HepG2 (cell line): ENCODE measurements around the gene SH3D19. TPM values are rescaled to one million over a fixed set of nuclear protein-coding genes. Genes with fewer than 3 reads are reported as not detected.

Experiments
- ATAC-seq: fragments of 200-7000 bp; cut with Tn5 transposase; 3 replicates; pipeline ENCODE4 v1.9.1; 2020; ENCODE audit warnings: mild to moderate bottlenecking, moderate library complexity
- BruUV-seq: library from RNA; stranded (reverse); fragments of 400-500 nt; replicated peaks from 2 replicates; lab custom pipeline; 2021; lab: Mats Ljungman, UMichigan
- CTCF ChIA-PET: fragments of 300-600 bp; formaldehyde crosslinking; extraction: SDS; loops from one replicate; lab custom pipeline; 2021; ENCODE audit warnings: low total read pairs, inconsistent platforms, low intra/inter-chr PET ratio; lab: Yijun Ruan, JAX
- POLR2A ChIA-PET: fragments of 350-600 bp; sonication (Branson Sonifier 250); formaldehyde crosslinking; loops from one replicate; lab custom pipeline; 2020; ENCODE audit warnings: antibody characterized with exemption, inconsistent platforms; lab: Yijun Ruan, JAX
- DNase-seq: peaks from one replicate; pipeline ENCODE4 v3.0.0-alpha.2; 2015; ENCODE audit warnings: low spot score
- FAIRE-seq: peaks from 3 replicates; lab custom pipeline; 2011; peaks lifted over from hg19 to GRCh38; lab: Jason Lieb, UNC
- H2AFZ ChIP-seq: one replicate; pipeline ENCODE4 v1.6.1; 2011; ENCODE audit warnings: low read length, inconsistent platforms
- H3K27ac ChIP-seq: fragments of 300-600 bp; 3 replicates; pipeline ENCODE4 v1.8.0; 2011; ENCODE audit warnings: mixed run types, mild to moderate bottlenecking, mixed read lengths, low read length, inconsistent platforms; ENCODE audit not compliant: insufficient read depth; ENCODE audit errors: extremely low read length
- H3K27me3 ChIP-seq, 2 experiments: fragments of 200-600 bp in 1 of 2; 2 replicates in 1 of 2; 3 replicates in 1 of 2; pipeline versions ENCODE4 v1.6.0 to v1.8.0; 2011; ENCODE audit warnings: low read length in 2 of 2, mild to moderate bottlenecking in 2 of 2, moderate library complexity in 2 of 2, inconsistent platforms in 1 of 2; ENCODE audit not compliant: insufficient read depth in 2 of 2, control insufficient read depth in 1 of 2
- H3K36me3 ChIP-seq, 2 experiments: fragments of 200-600 bp in 1 of 2; replicated peaks in 1 of 2; 2 replicates in 1 of 2; 3 replicates in 1 of 2; pipeline versions ENCODE4 v1.5.1 to v1.8.0; 2011; ENCODE audit warnings: low read length in 2 of 2, inconsistent platforms in 1 of 2; ENCODE audit not compliant: insufficient read depth in 2 of 2, control insufficient read depth in 1 of 2
- H3K4me1 ChIP-seq: 2 replicates; pipeline ENCODE4 v1.5.1; 2012; ENCODE audit warnings: low read length, inconsistent platforms; ENCODE audit not compliant: insufficient read depth
- H3K4me2 ChIP-seq: 2 replicates; pipeline ENCODE4 v1.6.0; 2011; ENCODE audit warnings: low read depth, low read length, inconsistent platforms
- H3K4me3 ChIP-seq, 3 experiments: fragments of 200-600 bp in 1 of 3; sonication (generic), shearing (Covaris generic) in 1 of 3; replicated peaks in 1 of 3; 2 replicates each; pipeline ENCODE4 v1.5.1; 2011 to 2016; ENCODE audit warnings: low read length in 3 of 3, inconsistent platforms in 2 of 3, low read depth in 2 of 3, mild to moderate bottlenecking in 2 of 3, control low read depth in 1 of 3, mixed read lengths in 1 of 3; ENCODE audit not compliant: insufficient read depth in 1 of 3
- H3K79me2 ChIP-seq: one replicate; pipeline ENCODE4 v1.6.1; 2011; ENCODE audit warnings: low read length, inconsistent platforms; ENCODE audit not compliant: insufficient read depth
- H3K9ac ChIP-seq: 2 replicates; pipeline ENCODE4 v1.6.0; 2011; ENCODE audit warnings: mild to moderate bottlenecking, low read depth, low read length, inconsistent platforms; ENCODE audit not compliant: insufficient read depth
- H3K9me3 ChIP-seq: 2 replicates; pipeline ENCODE4 v1.5.1; 2012; ENCODE audit warnings: mild to moderate bottlenecking, low read length
- H4K20me1 ChIP-seq: 2 replicates; pipeline ENCODE4 v1.6.0; 2011; ENCODE audit warnings: inconsistent platforms, mild to moderate bottlenecking, low read length, moderate library complexity; ENCODE audit not compliant: insufficient read depth
- HNF4A ChIP-seq: sonication (generic); formaldehyde crosslinking; IDR thresholded peaks from 2 replicates; pipeline ENCODE4 v1.4.0; 2020; ENCODE audit warnings: missing genetic modification reagents
- MIER3 ChIP-seq: IDR thresholded peaks from 2 replicates; pipeline ENCODE4 v1.6.1; 2016; ENCODE audit warnings: missing compliant biosample characterization, borderline replicate concordance
- MTA3 ChIP-seq: sonication (generic); formaldehyde crosslinking; IDR thresholded peaks from 2 replicates; pipeline ENCODE4 v1.4.0; 2020; ENCODE audit warnings: missing genetic modification reagents
- NPAS2 ChIP-seq: sonication (generic); formaldehyde crosslinking; IDR thresholded peaks from 2 replicates; pipeline ENCODE4 v1.8.0; 2022; ENCODE audit warnings: mild to moderate bottlenecking, missing genetic modification reagents, borderline replicate concordance
- RBM22 ChIP-seq: fragments of 200-400 bp; formaldehyde crosslinking; optimal IDR thresholded peaks from 2 replicates; pipeline ENCODE3; 2017; ENCODE audit warnings: mild to moderate bottlenecking, low read length, moderate library complexity
- WGBS: methylation state at CpG from one replicate; pipeline ENCODE4 v1.1.6; 2017; ENCODE audit warnings: low lambda C conversion rate; 5-methylcytosine and 5-hydroxymethylcytosine counted together
- in situ Hi-C: cut with HindIII; loops from 2 replicates; pipeline ENCODE4 v1.10.0; 2017; ENCODE audit warnings: low pct_unique_long_range_greater_than_20kb; ENCODE audit not compliant: extremely low pct_ligation_motif_present
- intact Hi-C: fragments of 100-400 bp; cut with micrococcal nuclease; formaldehyde crosslinking; loops from one replicate; pipeline ENCODE4 v1.10.0; 2022; ENCODE audit not compliant: unreplicated experiment
- polyA plus RNA-seq, 8 experiments: library from polyadenylated mRNA; depleted of rRNA in 3 of 8; stranded (reverse) in 7 of 8; unstranded in 1 of 8; fragments of >200 nt; fragmentation: Illumina TruSeq in 4 of 8; extraction: Trizol in 4 of 8; gene quantifications; 2 replicates each; pipeline versions ENCODE4 v1.2.1 to v1.2.3, GENCODE V29; 2011 to 2016; ENCODE audit warnings: low read depth in 4 of 8, missing spikeins in 1 of 8, mixed read lengths in 1 of 8; ENCODE audit not compliant: insufficient read depth in 1 of 8
- total RNA-seq, 5 experiments: library from RNA; depleted of rRNA; stranded (reverse); fragments of >200 nt; fragmentation: Illumina TruSeq; extraction: Trizol; gene quantifications; 2 replicates each; pipeline ENCODE4 v1.2.3, GENCODE V29; 2016; ENCODE audit warnings: low read depth in 1 of 5
- TF ChIP-seq, protein P1 (sequence below): sonication (generic); IDR thresholded peaks from 2 replicates; pipeline ENCODE4 v1.6.1; 2016; ENCODE audit warnings: low read depth, borderline replicate concordance

Gene SH3D19
- total and polyA plus RNA-seq, 2 of the 13 experiments (the other 11 are each of a cell fraction or from before 2014, with no cell fraction given): 31.2 to 38.0 TPM

DNA sequence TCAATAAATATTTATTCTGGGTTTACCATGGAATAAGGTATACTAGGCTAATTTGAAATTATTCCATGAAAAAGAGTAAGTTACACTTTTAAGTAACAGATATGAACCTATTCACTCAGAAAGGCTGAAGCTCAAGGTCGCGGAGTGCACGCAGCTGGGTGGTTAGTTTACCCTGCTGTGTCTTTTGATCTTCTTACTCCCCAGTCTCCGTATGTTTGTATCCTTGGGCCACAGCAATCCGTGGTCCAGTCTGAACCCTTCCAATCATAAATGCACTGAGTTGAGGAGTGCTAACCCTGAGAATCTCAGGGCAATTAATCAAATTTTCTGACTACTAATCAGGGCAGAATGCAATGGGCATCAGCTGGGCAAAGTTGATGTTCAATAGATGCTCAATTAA lies 192.1 kb downstream of the SH3D19 start (continued):
- TF ChIP-seq, protein P1, sequence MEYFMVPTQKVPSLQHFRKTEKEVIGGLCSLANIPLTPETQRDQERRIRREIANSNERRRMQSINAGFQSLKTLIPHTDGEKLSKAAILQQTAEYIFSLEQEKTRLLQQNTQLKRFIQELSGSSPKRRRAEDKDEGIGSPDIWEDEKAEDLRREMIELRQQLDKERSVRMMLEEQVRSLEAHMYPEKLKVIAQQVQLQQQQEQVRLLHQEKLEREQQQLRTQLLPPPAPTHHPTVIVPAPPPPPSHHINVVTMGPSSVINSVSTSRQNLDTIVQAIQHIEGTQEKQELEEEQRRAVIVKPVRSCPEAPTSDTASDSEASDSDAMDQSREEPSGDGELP: peak; percentile 21; the same call in 1 of the 2 replicates
- TF ChIP-seq MIER3 (CRISPR knock-in tag) (no peak), HNF4A (peak; percentile 50; the same call in 1 of the 2 replicates)

DNA sequence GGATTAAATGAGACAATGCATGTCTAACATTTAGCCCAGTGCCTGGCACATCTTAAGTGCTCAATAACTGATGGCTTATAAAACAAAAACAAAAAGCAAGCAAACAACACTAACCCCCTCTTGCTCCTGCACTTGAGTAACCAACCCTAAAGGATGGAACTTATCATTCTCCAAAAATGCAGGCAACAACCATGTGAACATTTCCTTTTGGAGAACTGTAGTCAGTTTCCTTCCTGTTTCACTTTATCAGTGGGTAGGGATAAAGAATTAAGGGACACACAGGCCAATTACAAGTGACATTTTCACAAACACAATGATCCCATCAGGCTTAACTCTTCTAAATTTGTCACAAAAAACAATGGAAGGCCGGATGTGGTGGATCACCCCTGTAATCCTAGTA lies 195.6 kb downstream of the SH3D19 start:
- TF ChIP-seq NPAS2 (CRISPR knock-in tag) (no peak), MTA3 (CRISPR knock-in tag) (no peak), RBM22 (peak; percentile 53)
- Histone ChIP-seq H3K4me1 (peaks cover 25% of the 10 kb centered on the region), H3K27me3 (no peaks in the 10 kb centered on the region), H3K9ac (no peak overlapping the region), H3K9me3 (no peaks in the 10 kb centered on the region), H3K4me2 (no peak overlapping the region), H3K36me3 (peaks cover 9 to 59% of the 10 kb centered on the region in 2 experiments), H2AFZ (no peak overlapping the region), H3K4me3 (no peak overlapping the region), H4K20me1 (no peaks in the 10 kb centered on the region), H3K79me2 (no peaks in the 10 kb centered on the region), H3K27ac (no peak overlapping the region)
- 100% methylated on average over 1 of the region's 1 CpG for WGBS
- no TSS peak for BruUV-seq
- ChIA-PET CTCF (no interaction called here), POLR2A (no interaction called here)
- intact Hi-C loops (no loop called here), in situ Hi-C loops (no loop called here)
- ATAC-seq: no peak
- no peak for FAIRE-seq
- DNase-seq: no peak
